ENCODE results near the gene PDK2.

GRCh38 chr17:50057521-50057991 is 37.6 kb upstream of the PDK2 start:
- TF ChIP-seq ZBTB26 (CRISPR knock-in tag; IDR thresholded peaks at IDR 0.05) (no peak), NR3C1 (CRISPR knock-in tag; IDR thresholded peaks at IDR 0.05) (no peak), NBN (IDR thresholded peaks at IDR 0.05; ENCODE audit: low read depth) (no peak), KLF10 (CRISPR knock-in tag; IDR thresholded peaks at IDR 0.05) (no peak), PRPF4 (IDR thresholded peaks at IDR 0.05; ENCODE audit: insufficient read depth, low read depth, low read length, poor library complexity, severe bottlenecking) (no peak), YY1 (IDR thresholded peaks at IDR 0.05; ENCODE audit: borderline replicate concordance in 1 of 3, control insufficient read depth in 1 of 3, extremely low read depth in 1 of 3, insufficient read depth in 3 of 3, insufficient read length in 1 of 3, insufficient replicate concordance in 2 of 3, low read depth in 1 of 3, low read length in 2 of 3) (no peak), ZNF280B (CRISPR knock-in tag; IDR thresholded peaks at IDR 0.05) (no peak), CBX1 (IDR thresholded peaks at IDR 0.05; ENCODE audit: low read depth) (no peak)
- TF ChIP-seq, protein P1, sequence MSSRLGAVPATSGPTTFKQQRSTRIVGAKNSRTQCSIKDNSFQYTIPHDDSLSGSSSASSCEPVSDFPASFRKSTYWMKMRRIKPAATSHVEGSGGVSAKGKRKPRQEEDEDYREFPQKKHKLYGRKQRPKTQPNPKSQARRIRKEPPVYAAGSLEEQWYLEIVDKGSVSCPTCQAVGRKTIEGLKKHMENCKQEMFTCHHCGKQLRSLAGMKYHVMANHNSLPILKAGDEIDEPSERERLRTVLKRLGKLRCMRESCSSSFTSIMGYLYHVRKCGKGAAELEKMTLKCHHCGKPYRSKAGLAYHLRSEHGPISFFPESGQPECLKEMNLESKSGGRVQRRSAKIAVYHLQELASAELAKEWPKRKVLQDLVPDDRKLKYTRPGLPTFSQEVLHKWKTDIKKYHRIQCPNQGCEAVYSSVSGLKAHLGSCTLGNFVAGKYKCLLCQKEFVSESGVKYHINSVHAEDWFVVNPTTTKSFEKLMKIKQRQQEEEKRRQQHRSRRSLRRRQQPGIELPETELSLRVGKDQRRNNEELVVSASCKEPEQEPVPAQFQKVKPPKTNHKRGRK (tag; IDR thresholded peaks at IDR 0.05): no peak

All from K562 (cell line).